Spleen (tissue), 13 donors: ENCODE results near the gene KHDRBS2. TPM values are rescaled to one million over a fixed set of nuclear protein-coding genes. Genes with fewer than 3 reads are reported as not detected.
A peak's percentile ranks its signal among the peaks of the same experiment; 100 is the strongest.

Experiments
- DNase-seq: peaks from one replicate; pipeline ENCODE4 v3.0.0-alpha.2; 2020
- H3K27ac ChIP-seq, 8 donors: fragments of 200-600 bp; sonication (generic) in 7 of 8; 1 replicate in 4 of 8; 2 replicates in 4 of 8; pipeline versions ENCODE4 v1.5.0 to v1.8.0; 2016 to 2021; ENCODE audit warnings: inconsistent platforms in 4 of 8, mild to moderate bottlenecking in 4 of 8, moderate library complexity in 1 of 8
- H3K27me3 ChIP-seq, 7 donors: fragments of 200-600 bp; sonication (generic) in 6 of 7; replicated peaks in 1 of 7; 1 replicate in 4 of 7; 2 replicates in 3 of 7; pipeline versions ENCODE4 v1.5.0 to v1.8.0; 2016 to 2021; ENCODE audit warnings: inconsistent platforms in 3 of 7, mild to moderate bottlenecking in 1 of 7
- H3K36me3 ChIP-seq, 6 donors: fragments of 200-600 bp; sonication (generic) in 5 of 6; 1 replicate in 4 of 6; 2 replicates in 2 of 6; pipeline versions ENCODE4 v1.5.0 to v1.8.0; 2016 to 2021; ENCODE audit warnings: inconsistent platforms in 2 of 6
- H3K4me1 ChIP-seq, 6 donors: fragments of 200-600 bp; sonication (generic) in 5 of 6; 1 replicate in 3 of 6; 2 replicates in 3 of 6; pipeline versions ENCODE4 v1.5.0 to v1.8.0; 2016 to 2021; ENCODE audit warnings: inconsistent platforms in 3 of 6
- H3K4me3 ChIP-seq, 8 donors: fragments of 200-600 bp; sonication (generic) in 7 of 8; 1 replicate in 4 of 8; 2 replicates in 4 of 8; pipeline versions ENCODE4 v1.5.0 to v1.8.0; 2016 to 2021; ENCODE audit warnings: inconsistent platforms in 4 of 8, mild to moderate bottlenecking in 4 of 8, moderate library complexity in 2 of 8
- H3K9me3 ChIP-seq, 8 donors: fragments of 200-600 bp; sonication (generic) in 7 of 8; 1 replicate in 4 of 8; 2 replicates in 4 of 8; pipeline versions ENCODE4 v1.5.0 to v1.8.0; 2016 to 2021; ENCODE audit warnings: inconsistent platforms in 4 of 8
- CTCF ChIP-seq, 11 experiments: fragments of 200-600 bp in 7 of 11; fragments of 450-650 bp in 4 of 11; sonication (generic) in 4 of 11; IDR thresholded peaks in 8 of 11; conservative IDR thresholded peaks in 3 of 11; 1 replicate in 7 of 11; 2 replicates in 4 of 11; pipeline versions ENCODE4 v1.4.0 to v1.8.0; 2016 to 2021; ENCODE audit warnings: antibody characterized with exemption in 11 of 11, inconsistent platforms in 4 of 11, mild to moderate bottlenecking in 1 of 11
- POLR2A ChIP-seq, 3 donors: fragments of 450-650 bp; IDR thresholded peaks; one replicate each; pipeline ENCODE4 v1.5.1; 2017; ENCODE audit warnings: antibody characterized with exemption in 3 of 3, mild to moderate bottlenecking in 1 of 3
- POLR2AphosphoS5 ChIP-seq, 3 donors: sonication (generic); formaldehyde crosslinking; IDR thresholded peaks; one replicate each; pipeline ENCODE4 v1.5.1; 2017; ENCODE audit warnings: antibody characterized with exemption in 3 of 3
- WGBS, 5 donors: extraction: QIAGEN DNeasy Blood & Tissue Kit in 3 of 5; methylation state at CpG; one replicate each; pipeline versions ENCODE4 v1.1.5 to v1.1.7; 2013 to 2018; 5-methylcytosine and 5-hydroxymethylcytosine counted together
- intact Hi-C: fragments of 100-400 bp; cut with DNase I; formaldehyde crosslinking; loops from one replicate; pipeline ENCODE4 v1.15.0; 2023; ENCODE audit warnings: low total_unique reads
- long read RNA-seq, 2 donors: transcript quantifications; one replicate each; lab custom pipeline, GENCODE V29; 2026
- polyA plus RNA-seq, 3 donors: library from polyadenylated mRNA; stranded (reverse); fragments of 200-250 nt; gene quantifications; one replicate each; pipeline ENCODE4 v1.2.1, GENCODE V29; 2013
- total RNA-seq, 7 donors: library from RNA; depleted of rRNA in 3 of 7; stranded (reverse); fragments of >200 nt in 3 of 7; fragmentation: NEBNext Ultra II Directional in 4 of 7; extraction: Animal tissue kit (Norgen Biotek cat#: 25700) in 4 of 7; gene quantifications; one replicate each; pipeline versions ENCODE4 v1.1.0 to v1.2.1, GENCODE V29; 2016 to 2021
- donor health status: healthy with polysubstance abuse.
- donor health status: DM: no; HTN: no; CAD: no; lungs with moderate emphysema.
- donor health status: DM: no; HTN: no; CAD: no.
- donor health status: Bipolar disorder and iron deficiency.
- donor health status: healthy.
- donor health status: DM: no; HTN: no; CAD: no.
- donor health status: DM: yes; HTN: yes; CAD: no.

Gene KHDRBS2
- 10 to 100 TPM in 1 of 7 donors, 1 to 10 TPM in 6; 3.1 to 11.7 (median 4.9) TPM for total RNA-seq
- 1 to 10 TPM; 1.0 to 1.5 (median 1.3) TPM for polyA plus RNA-seq
- long read RNA-seq, donor 1: 0 reads
- long read RNA-seq, donor 2: 0 reads

- intact Hi-C loops: loop anchor here (10.0 kb wide), 1 partner anchor 481 kb away; no protein-coding TSS in a partner anchor
- Histone ChIP-seq H3K9me3 (no peaks in the 10 kb centered on the region), H3K36me3 (no peaks in the 10 kb centered on the region), H3K4me1 (peaks cover 0 to 41% (median 16%) of the 10 kb centered on the region in 6 donors), H3K27me3 (peaks cover 0 to 21% (median 0%) of the 10 kb centered on the region in 7 donors), H3K27ac (peak within 1 kb of the TSS in 6 of 8 donors; percentile 25 to 86 (median 78)), H3K4me3 (peak within 1 kb of the TSS; percentile 41 to 85 (median 60))
- WGBS, 5 donors: 0 to 4% (median 2%) methylated on average over 44 to 66 of the region's 66 CpGs
- TF ChIP-seq POLR2AphosphoS5 (IDR thresholded peaks at IDR 0.05) (peak; percentile 82 to 89 (median 88)), POLR2A (IDR thresholded peaks at IDR 0.05) (no peak)
- DNase-seq: peak; percentile 95
Measured at GRCh38 chr6:62285612-62286469, at the start of gene KHDRBS2. Gene KHDRBS2, minus strand, starts transcription at chr6:62286225.

GRCh38 chr6:62328607-62329006 lies 42.6 kb upstream of the KHDRBS2 start:
- Histone ChIP-seq H3K4me3 (no peak overlapping the region), H3K9me3 (peaks cover 0 to 22% (median 12%) of the 10 kb centered on the region in 8 donors), H3K36me3 (no peaks in the 10 kb centered on the region), H3K27ac (no peak overlapping the region), H3K4me1 (no peaks in the 10 kb centered on the region), H3K27me3 (no peaks in the 10 kb centered on the region)
- intact Hi-C loops: no loop called here
- no peak for DNase-seq
- no peak for TF ChIP-seq POLR2A (IDR thresholded peaks at IDR 0.05)
- no peak for TF ChIP-seq CTCF (IDR thresholded peaks at IDR 0.05 in 8 of 11, conservative IDR thresholded peaks at IDR 0.05 in 3 of 11)
- no peak for TF ChIP-seq POLR2AphosphoS5 (IDR thresholded peaks at IDR 0.05)
- WGBS, 5 donors: 76 to 85% (median 79%) methylated on average over 2 of the region's 2 CpGs

- intact Hi-C loops: no loop called here
- no peaks in the 10 kb centered on the region for H3K36me3 ChIP-seq
- H3K9me3 ChIP-seq: no peaks in the 10 kb centered on the region
- no peak overlapping the region for H3K27ac ChIP-seq
- DNase-seq: no peak
- no peaks in the 10 kb centered on the region for H3K4me1 ChIP-seq
- 56 to 65% (median 60%) methylated on average over 4 of the region's 4 CpGs for WGBS, 5 donors
- TF ChIP-seq POLR2A (IDR thresholded peaks at IDR 0.05) (no peak), CTCF (IDR thresholded peaks at IDR 0.05 in 8 of 11, conservative IDR thresholded peaks at IDR 0.05 in 3 of 11) (no peak), POLR2AphosphoS5 (IDR thresholded peaks at IDR 0.05) (no peak)
- H3K4me3 ChIP-seq: no peak overlapping the region
- H3K27me3 ChIP-seq: no peaks in the 10 kb centered on the region
Measured at GRCh38 chr6:62324834-62325233, 38.8 kb upstream of the KHDRBS2 start.

GRCh38 chr6:62323818-62324431 lies 37.9 kb upstream of the KHDRBS2 start:
- Histone ChIP-seq H3K36me3 (no peaks in the 10 kb centered on the region), H3K27me3 (no peaks in the 10 kb centered on the region), H3K27ac (no peak overlapping the region), H3K4me3 (no peak overlapping the region), H3K4me1 (no peaks in the 10 kb centered on the region), H3K9me3 (no peaks in the 10 kb centered on the region)
- 74 to 84% (median 76%) methylated on average over 7 of the region's 7 CpGs for WGBS, 5 donors
- TF ChIP-seq CTCF (IDR thresholded peaks at IDR 0.05 in 8 of 11, conservative IDR thresholded peaks at IDR 0.05 in 3 of 11) (no peak), POLR2AphosphoS5 (IDR thresholded peaks at IDR 0.05) (no peak), POLR2A (IDR thresholded peaks at IDR 0.05) (no peak)
- intact Hi-C loops: no loop called here
- DNase-seq: no peak
